ENCODE results near the gene GLCCI1. TPM values are rescaled to one million over a fixed set of nuclear protein-coding genes. Genes with fewer than 3 reads are reported as not detected.
"Not testable (repeated sequence)": the region's sequence is repeated elsewhere in the genome, so short reads cannot be mapped to it uniquely, and the experiment has no call there.

GLCCI1 gene
- total RNA-seq, 6 donors from 2014 or later: 27.4 to 240 (median 46.6) TPM

- Histone ChIP-seq H3K27me3 (no peaks in the 10 kb centered on the region), H3K4me3 (no peak overlapping the region), H3K9me3 (no peaks in the 10 kb centered on the region), H3K4me1 (no peaks in the 10 kb centered on the region), H3K27ac (no peak overlapping the region), H3K36me3 (peaks cover 0 to 11% (median 7%) of the 10 kb centered on the region in 4 donors)
- no peak for ATAC-seq (ENCODE audit: low FRiP score in 2 of 2)
- TF ChIP-seq CTCF (IDR thresholded peaks at IDR 0.05) (no peak), POLR2A (IDR thresholded peaks at IDR 0.05) (no peak), POLR2AphosphoS5 (IDR thresholded peaks at IDR 0.05) (no peak), EP300 (IDR thresholded peaks at IDR 0.05) (no peak)
- no peak for DNase-seq
Measured at GRCh38 chr7:8056439-8056838, 87.8 kb downstream of the GLCCI1 start.

DNA sequence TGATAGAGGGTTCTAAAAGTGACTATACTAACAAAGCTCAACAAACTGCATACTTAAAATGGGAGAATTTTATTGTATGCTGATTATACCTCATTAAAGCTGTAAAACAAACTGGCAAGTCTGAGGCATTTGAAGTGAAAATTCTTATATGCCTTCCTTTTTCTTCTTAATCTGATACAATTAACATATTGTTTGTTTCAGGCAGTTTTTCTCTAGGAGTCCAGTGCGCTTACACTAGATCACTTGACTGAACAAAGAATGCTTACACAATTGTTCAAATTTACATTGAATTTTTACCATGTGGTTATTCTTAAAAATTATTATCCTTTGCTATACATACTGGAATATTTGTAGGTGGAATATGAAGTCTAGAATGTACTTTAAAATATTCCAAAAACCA lies 89.0 kb downstream of the GLCCI1 start:
- TF ChIP-seq EP300 (IDR thresholded peaks at IDR 0.05) (no peak), POLR2AphosphoS5 (IDR thresholded peaks at IDR 0.05) (no peak), CTCF (IDR thresholded peaks at IDR 0.05) (no peak), POLR2A (IDR thresholded peaks at IDR 0.05) (no peak)
- Histone ChIP-seq H3K9me3 (no peaks in the 10 kb centered on the region), H3K4me1 (no peaks in the 10 kb centered on the region), H3K27ac (no peak overlapping the region), H3K4me3 (no peak overlapping the region), H3K27me3 (no peaks in the 10 kb centered on the region), H3K36me3 (peaks cover 3 to 14% (median 8%) of the 10 kb centered on the region in 4 donors)
- ATAC-seq (ENCODE audit: low FRiP score in 2 of 2) (no peak), DNase-seq (no peak)
- WGBS, 2 donors: 85 to 93% methylated on average over 1 of the region's 1 CpG

DNA sequence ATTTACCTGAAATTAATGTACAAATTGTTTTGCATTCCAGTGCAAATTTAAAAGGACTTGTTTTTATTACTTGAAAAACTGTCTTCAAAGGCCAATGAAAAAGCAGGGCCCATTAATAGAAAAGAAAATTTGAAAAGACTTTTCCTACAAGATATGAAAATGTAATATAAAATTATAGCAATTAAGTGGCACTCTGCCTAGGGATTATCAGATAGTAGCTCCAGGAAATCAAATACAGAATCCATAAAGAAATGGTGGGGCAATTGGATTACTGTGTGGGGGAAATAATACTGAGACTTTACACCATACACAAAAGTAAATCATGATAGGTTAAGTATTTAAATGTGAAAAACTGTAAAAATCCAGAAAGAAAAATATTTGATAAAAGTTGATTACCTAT lies 89.7 kb downstream of the GLCCI1 start:
- TF ChIP-seq POLR2AphosphoS5 (IDR thresholded peaks at IDR 0.05) (no peak), EP300 (IDR thresholded peaks at IDR 0.05) (no peak), CTCF (IDR thresholded peaks at IDR 0.05) (no peak), POLR2A (IDR thresholded peaks at IDR 0.05) (no peak)
- no peaks in the 10 kb centered on the region for H3K27me3 ChIP-seq
- ATAC-seq (ENCODE audit: low FRiP score in 2 of 2): no peak
- DNase-seq: no peak
- H3K27ac ChIP-seq: no peak overlapping the region
- no peaks in the 10 kb centered on the region for H3K9me3 ChIP-seq
- H3K4me3 ChIP-seq: no peak overlapping the region
- peaks cover 3 to 19% (median 8%) of the 10 kb centered on the region in 4 donors for H3K36me3 ChIP-seq
- H3K4me1 ChIP-seq: no peaks in the 10 kb centered on the region

DNA sequence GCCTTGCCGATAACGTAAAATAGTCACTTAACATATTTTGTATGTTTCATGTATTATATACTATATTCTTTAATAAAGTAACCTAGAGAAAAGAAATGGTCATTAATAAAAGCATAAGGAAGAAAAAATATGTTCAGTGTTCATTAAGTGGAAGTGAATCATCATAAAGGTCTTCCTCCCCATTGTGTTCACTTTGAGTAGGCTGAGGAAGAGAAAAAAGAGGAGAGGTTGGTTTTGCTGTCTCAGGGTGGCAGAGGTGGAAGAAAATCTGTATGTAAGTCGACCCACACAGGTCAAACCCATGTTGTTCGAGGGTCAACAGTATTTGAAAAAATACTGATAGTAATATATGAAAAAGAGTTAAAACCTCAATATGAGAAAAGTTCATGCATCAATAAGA lies 90.3 kb downstream of the GLCCI1 start:
- WGBS, 2 donors: 87 to 92% methylated on average over 4 of the region's 4 CpGs
- Histone ChIP-seq H3K9me3 (no peaks in the 10 kb centered on the region), H3K4me1 (no peaks in the 10 kb centered on the region), H3K36me3 (peaks cover 3 to 19% (median 8%) of the 10 kb centered on the region in 4 donors), H3K27me3 (no peaks in the 10 kb centered on the region), H3K4me3 (no peak overlapping the region), H3K27ac (no peak overlapping the region)
- DNase-seq (no peak), ATAC-seq (ENCODE audit: low FRiP score in 2 of 2) (no peak)
- no peak for TF ChIP-seq CTCF (IDR thresholded peaks at IDR 0.05)
- no peak for TF ChIP-seq POLR2A (IDR thresholded peaks at IDR 0.05)
- TF ChIP-seq EP300 (IDR thresholded peaks at IDR 0.05): no peak
- TF ChIP-seq POLR2AphosphoS5 (IDR thresholded peaks at IDR 0.05): no peak

DNA sequence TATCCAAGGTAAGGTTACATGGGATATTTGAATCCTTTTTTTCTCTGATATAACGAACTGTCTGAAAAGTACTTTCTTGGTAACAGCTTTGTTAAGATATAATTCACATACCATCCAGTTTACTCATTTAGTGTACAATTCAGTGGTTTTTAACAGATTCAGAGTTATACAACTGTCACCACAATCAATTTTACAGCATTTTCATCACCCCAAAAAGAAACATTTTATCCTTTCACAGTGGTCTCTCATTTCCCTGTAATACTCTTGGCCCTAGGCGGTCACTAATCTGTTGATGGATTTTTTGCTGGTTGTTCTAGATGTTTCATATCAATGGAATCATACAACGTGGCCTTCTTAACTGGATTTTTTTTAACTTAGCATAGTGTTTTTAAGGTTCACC lies 91.6 kb downstream of the GLCCI1 start:
- 86 to 91% methylated on average over 3 of the region's 3 CpGs for WGBS, 2 donors
- Histone ChIP-seq H3K4me1 (no peaks in the 10 kb centered on the region), H3K36me3 (peaks cover 3 to 19% (median 7%) of the 10 kb centered on the region in 4 donors), H3K4me3 (no peak overlapping the region), H3K27ac (no peak overlapping the region), H3K9me3 (no peaks in the 10 kb centered on the region), H3K27me3 (no peaks in the 10 kb centered on the region)
- no peak for ATAC-seq (ENCODE audit: low FRiP score in 2 of 2)
- TF ChIP-seq EP300 (IDR thresholded peaks at IDR 0.05) (no peak), CTCF (IDR thresholded peaks at IDR 0.05) (no peak), POLR2A (IDR thresholded peaks at IDR 0.05) (no peak), POLR2AphosphoS5 (IDR thresholded peaks at IDR 0.05) (no peak)
- DNase-seq: no peak

DNA sequence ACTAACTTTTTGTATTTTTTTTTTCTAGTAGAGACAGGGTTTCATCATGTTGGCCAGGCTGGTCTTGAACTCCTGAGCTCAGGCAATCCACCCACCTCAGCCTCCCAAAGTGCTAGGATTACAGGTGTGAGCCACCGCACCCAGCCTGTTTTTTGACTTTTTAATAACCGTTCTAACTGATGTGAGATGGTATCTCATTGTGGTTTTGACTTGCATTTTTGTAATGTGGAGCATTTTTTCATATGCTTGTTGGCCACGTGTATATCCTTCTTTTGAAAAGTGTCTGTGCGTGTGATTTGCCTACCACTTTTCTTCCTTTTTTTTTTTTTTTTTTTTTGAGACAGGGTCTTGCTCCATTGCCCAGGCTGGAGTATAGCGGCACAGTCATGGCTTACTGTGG lies 94.7 kb downstream of the GLCCI1 start:
- ATAC-seq (ENCODE audit: low FRiP score in 2 of 2); DNase-seq; H3K4me3 ChIP-seq; H3K4me1 ChIP-seq; H3K27ac ChIP-seq; H3K36me3 ChIP-seq; H3K9me3 ChIP-seq; H3K27me3 ChIP-seq: not testable (repeated sequence)
- 79 to 93% methylated on average over 5 of the region's 5 CpGs for WGBS, 2 donors
